Smooth muscle cell of the umbilical artery (primary cell): ENCODE measurements around the gene MECR. TPM values are rescaled to one million over a fixed set of nuclear protein-coding genes. Genes with fewer than 3 reads are reported as not detected.

ENCODE experiments used
- total RNA-seq: library from RNA; depleted of rRNA; stranded (reverse); fragments of >200 nt; gene quantifications from 2 replicates; pipeline ENCODE4 v1.2.3, GENCODE V29; 2014

The MECR gene
- total RNA-seq, result 15.1 and 20.7 TPM in 2 replicates

GRCh38 chr1:29230553-29231378, at the start of gene MECR:
TSS of gene MECR (minus strand) at chr1:29230934. CDS start at chr1:29230906, 28 bp downstream.

GRCh38 chr1:29235955-29236711, 5.4 kb upstream of the MECR start, which contains the start of gene PTPRU:
TSS of gene PTPRU (plus strand) at chr1:29236522. CDS start at chr1:29236645, 123 bp downstream.

GRCh38 chr1:29181413-29182225, 49.1 kb downstream of the MECR start, which contains the start of gene SRSF4:
TSS of gene SRSF4 (minus strand) at chr1:29181900. CDS start at chr1:29181752, 148 bp downstream.

Other genes with a start within 250 kb of the MECR start
- gene TMEM200B, start 107.0 kb downstream of the MECR start, total RNA-seq, result 4.8 and 5.6 TPM in 2 replicates
- gene SRSF4, start 49.0 kb downstream of the MECR start, total RNA-seq, result 28.8 and 44.5 TPM in 2 replicates
- 33.2 and 51.7 TPM in 2 replicates for gene PTPRU, start 5.6 kb upstream of the MECR start, total RNA-seq